Hindlimb muscle (tissue), 1 donor: ENCODE measurements around the gene CNN2. TPM values are rescaled to one million over a fixed set of nuclear protein-coding genes. Genes with fewer than 3 reads are reported as not detected.

Experiments
- DNase-seq: peaks from one replicate; pipeline ENCODE4 v3.0.0-alpha.2; 2013
- polyA plus RNA-seq: library from polyadenylated mRNA; unstranded; fragments of 120-200 nt; gene quantifications from one replicate; pipeline ENCODE4 v1.2.1, GENCODE V29; 2013; ENCODE audit not compliant: insufficient read length

Gene CNN2
- polyA plus RNA-seq, 1 donor = 58.2 TPM

DNA sequence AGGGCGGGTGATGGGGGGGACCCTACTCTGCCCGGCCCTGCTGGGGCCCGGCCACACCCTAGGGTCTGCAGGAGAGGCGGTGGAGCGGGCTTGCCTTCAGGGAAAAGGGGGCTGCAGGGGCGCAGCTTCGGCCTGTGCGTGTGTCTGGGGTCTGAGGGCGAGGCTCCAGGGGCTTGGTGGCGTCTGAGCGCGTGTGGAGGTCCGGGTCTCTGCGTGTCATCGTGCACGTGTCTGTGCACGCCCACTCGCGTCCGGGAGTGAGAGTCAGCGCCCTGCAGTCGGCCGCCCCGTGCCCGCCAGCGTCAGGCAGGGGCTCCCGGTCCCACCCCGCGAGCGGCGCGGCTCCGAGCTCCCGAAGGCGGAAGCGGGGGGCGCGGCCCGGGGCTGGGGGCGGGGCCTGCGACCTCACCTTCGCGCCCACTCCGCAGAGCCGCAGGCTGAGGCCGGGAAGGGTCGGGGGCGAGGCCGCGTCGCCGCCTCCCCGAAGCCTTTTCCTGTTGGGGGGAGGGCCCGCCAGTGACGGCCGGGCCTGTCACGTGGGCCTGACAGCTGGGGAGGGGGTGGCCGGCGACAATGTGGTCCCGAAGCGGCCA lies 40.4 kb downstream of the CNN2 start, which contains the start of gene ARHGAP45:
TSS of gene ARHGAP45 (plus strand) at position 420 of the 593 bp plus-strand sequence. CDS start 239 bp downstream, outside the sequence.
- DNase-seq = no peak

DNA sequence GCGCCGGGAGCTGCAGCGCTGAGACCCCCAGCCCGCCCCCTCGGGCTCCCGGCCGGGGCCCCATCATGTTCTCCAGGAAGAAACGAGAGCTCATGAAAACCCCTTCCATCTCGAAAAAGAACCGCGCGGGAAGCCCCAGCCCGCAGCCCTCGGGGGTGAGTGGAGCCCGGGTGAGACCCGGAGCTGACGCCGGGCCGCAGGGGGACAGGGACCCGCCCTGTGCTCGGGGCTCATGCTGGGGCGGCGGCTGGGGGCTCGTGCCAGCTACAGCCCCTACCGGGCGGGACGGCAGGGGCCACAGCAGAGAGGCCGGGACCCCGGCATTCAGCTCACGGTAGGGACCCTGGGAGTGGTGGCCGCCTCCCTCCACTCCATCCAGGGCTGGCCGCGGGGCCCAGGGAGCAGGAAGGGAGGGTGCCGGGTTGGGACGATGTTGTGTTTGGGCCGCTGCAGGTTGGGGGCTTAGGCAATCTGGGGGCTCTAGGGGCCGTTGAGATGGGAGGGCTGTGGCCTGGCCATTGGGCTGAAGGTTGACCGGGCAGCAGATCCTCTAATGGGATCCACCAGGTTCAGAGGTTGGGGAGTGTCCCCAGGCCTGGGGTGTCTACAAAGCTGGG lies 41.0 kb downstream of the CNN2 start:
- DNase-seq = no peak

GRCh38 chr19:1068009-1069001 lies 41.9 kb downstream of the CNN2 start:
- DNase-seq = no peak

DNA sequence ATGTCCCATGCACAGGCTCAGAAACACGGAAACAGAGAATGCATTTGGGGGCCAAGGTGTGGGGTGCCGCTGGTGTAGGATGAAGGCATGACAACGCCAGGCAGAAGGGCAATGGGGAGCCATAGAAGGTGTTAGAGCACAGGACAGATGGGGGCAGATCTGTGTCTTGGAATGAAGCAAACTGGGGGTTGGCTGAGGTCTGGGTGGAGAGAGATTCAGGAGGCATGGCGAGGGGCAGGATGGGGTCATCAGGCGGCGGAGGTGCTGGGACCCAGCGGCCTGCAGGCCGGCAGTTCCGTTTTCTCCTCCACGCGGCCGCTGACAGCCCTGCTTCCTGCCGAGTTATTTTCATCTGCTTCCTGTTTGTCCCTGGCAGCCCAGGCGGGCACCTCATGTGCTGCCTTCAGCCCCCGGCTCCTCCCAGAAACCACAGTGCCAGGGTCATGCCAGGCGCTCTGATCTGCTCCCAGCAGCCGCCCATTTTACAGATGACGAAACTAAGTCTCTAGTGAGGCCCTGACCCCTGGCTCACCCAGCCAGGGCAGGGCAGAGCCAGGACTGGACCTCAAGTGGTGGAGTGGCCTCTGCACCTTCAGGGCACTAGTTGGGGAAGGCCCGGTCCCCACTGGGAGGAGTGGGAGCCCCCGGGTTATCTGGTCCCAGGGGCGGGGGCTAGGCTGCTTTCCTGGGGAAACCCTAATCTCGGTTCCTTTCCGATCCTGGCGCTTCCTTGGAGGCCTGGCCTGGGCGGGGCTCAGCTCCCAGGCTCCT lies 42.8 kb downstream of the CNN2 start:
- no peak for DNase-seq

- DNase-seq = no peak
Measured at GRCh38 chr19:1070576-1070930, 44.1 kb downstream of the CNN2 start.

DNA sequence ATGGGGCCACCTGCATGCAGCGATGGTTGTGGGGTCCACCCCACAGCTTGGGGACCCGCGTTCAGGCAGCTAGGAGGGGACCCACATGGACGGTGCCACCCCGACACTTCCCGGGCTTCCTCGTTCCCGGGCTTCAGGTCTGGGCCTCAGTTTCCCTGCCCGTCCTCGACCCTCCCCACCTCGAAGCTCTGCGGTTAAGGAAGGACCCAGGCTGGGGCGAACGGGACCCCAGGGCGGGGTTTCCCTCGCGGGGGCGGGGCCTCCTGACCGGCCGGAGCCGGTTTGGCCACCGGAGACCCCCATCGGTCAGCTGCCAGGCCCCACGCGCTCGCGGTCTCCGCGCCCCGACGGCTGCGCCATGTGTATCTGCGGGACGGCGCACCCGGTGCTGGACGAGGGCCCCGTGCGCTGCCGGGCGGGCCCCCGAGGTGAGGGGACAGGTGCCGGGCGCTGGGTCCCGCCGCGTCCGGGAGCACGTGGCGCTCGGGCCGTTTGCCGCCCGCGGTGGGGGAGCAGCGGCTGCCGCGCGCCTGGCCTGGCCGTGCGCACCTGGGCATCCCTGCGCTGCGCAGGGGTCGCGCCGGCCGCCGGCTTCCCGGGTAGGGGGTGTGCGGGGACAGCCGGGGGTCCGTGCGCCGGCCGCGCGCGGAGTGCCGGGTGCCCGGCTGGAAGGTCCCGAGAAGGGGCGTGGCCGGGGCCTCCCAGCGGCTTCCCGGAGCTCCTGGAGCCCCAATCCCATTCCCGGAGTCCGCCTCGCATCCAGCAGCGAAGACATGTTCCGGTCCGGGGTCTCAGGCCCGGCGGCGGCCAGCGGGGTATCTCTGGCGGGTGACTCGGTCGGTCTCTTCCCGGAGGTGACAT lies 44.8 kb downstream of the CNN2 start:
- DNase-seq = no peak

DNA sequence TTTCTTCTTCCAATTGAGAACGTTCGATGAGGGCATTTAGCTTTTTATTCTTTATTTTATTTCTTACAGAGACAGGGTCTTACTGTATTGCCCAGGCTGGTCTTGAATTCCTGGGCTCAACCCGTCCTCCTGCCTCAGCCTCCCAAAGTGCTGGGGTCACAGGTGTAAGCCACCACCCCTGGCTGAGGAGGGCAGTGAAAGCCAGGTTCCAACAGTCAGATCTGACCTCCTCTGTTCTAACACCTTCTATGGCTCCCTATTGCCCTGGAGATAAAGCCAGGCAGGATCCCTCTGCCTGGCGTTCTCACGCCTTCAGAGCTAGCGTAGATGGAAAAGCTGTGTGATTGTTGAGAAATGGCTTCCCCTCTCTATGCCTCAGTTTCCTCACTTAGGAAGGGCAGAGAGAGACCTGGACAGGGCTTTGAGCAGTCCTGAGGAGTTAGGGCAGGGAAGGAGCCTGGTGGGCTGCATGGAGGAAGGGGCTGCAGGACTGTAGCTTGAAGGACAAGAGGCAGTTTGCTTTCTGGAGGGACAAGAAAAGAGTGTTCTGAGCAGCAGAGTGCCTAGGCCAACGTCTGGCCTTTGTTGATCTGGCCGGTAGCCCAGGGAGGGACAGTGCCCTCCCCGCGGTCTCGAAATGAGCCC lies 46.1 kb downstream of the CNN2 start:
- DNase-seq = no peak

DNA sequence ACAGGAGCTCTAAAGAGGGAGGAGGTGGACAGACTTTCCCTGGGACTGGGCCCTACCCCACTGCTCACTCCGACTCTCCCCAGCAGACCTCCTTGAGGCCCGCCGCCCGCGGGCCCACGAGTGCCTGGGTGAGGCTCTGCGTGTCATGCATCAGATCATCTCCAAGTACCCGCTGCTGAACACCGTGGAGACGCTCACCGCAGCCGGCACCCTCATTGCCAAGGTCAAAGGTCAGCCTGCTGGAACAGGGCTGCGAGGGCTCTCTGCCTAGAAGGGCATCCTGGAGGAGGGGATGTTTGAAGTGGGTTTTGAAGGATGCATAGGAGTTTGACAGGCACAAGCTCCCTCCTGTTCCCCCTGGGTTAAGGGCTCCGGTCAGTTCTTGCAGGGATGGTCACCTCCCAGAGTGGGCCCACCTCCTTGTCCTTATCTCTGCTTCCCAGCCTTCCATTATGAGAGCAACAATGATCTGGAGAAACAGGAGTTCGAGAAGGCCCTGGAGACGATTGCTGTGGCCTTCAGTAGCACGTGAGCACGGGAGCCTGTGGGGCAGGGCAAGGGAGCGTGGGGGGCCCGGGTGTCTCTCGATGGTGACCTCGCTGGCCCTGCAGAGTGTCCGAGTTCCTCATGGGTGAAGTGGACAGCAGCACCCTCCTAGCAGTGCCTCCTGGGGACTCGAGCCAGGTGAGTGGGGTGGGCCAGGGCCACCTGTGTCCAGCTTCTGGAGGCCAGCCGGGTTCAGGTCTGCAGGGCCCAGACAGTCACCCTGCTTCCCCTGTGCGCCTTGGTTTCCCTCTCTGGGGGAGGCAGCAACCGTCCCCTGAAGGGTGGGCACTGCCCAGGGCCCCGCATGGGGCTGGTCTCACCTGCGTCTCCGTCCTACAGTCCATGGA lies 46.9 kb downstream of the CNN2 start:
- no peak for DNase-seq

DNA sequence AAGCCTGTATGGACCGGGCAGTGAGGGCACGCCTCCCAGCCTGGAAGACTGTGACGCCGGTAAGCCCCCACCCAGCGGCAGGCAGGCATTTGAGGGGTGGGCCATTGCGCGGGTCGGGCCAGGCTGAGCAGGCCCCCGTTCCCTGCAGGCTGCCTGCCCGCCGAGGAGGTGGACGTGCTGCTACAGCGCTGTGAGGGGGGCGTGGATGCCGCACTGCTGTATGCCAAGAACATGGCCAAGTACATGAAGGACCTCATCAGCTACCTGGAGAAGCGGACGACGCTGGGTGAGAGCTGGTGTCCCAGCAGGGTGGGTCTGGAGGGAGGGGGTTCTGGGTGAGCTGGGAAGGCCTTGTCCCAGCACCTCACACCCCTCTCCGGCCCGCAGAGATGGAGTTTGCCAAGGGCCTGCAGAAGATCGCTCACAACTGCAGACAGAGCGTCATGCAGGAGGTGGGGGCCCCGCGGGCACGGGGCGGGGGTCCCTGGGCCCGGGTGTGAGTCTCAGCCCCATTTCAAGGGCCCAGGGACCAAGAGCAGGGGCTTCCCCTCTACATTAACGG lies 47.6 kb downstream of the CNN2 start:
- no peak for DNase-seq

DNA sequence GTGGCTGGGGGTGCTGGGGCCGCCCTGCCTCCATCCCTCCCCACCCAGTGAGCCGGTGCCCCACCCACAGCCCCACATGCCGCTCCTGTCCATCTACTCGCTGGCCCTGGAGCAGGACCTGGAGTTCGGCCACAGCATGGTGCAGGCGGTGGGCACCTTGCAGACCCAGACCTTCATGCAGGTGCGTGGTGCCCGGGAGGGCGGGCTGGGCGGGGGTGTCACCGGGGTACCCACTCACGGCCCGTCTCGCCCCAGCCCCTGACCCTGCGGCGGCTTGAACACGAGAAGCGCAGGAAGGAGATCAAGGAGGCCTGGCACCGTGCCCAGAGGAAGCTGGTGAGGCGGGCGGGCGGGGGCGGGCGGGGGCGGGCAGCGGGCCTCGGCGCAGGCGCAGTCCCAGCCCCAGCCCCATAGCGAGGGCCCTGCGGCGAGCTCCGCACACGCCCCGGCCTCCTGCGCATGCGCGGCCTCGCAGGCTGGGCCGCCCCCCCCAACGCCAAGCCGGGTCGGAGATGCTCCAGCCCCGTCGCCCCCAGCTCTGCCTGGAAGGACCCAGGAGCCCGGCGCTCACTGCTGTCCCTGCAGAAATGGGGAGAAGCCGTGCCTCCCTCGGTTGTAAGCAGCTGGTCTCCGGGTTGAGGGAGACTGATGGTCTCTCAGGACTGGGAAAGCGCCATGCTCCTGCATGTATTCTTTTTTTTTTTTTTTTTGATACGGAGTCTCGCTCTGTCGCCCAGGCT lies 48.3 kb downstream of the CNN2 start:
- no peak for DNase-seq

GRCh38 chr19:1076046-1076386 lies 49.6 kb downstream of the CNN2 start:
- no peak for DNase-seq

- no peak for DNase-seq
Measured at GRCh38 chr19:1076951-1077350, 50.5 kb downstream of the CNN2 start.

GRCh38 chr19:1079566-1080111 lies 53.2 kb downstream of the CNN2 start:
- DNase-seq = no peak

- no peak for DNase-seq
Measured at GRCh38 chr19:1080360-1081161, 54.2 kb downstream of the CNN2 start.

DNA sequence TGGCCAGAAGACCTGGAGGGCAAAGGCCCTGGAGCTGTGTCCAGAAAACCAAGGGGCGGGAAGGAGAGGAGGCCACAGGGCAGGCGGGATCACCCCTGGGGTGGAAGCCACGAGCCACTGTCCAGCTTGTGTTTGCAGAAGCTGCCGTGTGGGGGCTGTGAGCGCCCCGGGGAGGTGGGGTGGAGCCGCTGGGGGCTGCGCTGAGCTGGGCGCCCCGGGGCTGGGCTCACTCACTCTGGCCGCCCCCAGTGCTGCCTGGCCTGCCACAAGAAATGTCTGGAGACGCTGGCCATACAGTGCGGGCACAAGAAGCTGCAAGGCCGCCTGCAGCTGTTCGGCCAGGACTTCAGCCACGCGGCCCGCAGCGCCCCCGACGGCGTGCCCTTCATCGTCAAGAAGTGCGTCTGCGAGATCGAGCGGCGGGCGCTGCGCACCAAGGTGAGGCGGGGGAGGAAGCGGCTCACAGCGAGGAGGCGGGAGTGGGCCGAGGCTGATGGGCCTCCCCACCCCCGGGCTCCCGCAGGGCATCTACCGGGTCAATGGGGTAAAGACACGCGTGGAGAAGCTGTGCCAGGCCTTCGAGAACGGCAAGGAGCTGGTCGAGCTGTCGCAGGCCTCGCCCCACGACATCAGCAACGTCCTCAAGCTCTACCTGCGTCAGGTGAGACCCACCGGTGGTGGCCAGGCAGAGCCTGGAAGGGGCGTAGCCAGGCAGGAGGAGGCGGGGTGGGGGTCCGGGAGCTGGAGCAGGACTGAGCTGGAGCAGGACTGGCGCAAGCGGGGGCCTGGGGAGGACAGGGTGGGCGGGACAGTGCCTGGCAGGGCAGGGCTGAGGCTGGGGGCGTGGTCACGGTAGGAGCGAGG lies 55.1 kb downstream of the CNN2 start:
- DNase-seq = no peak

GRCh38 chr19:1082165-1082927 lies 55.9 kb downstream of the CNN2 start:
- no peak for DNase-seq
